GOT3 (cell line): ENCODE data around the gene CMAS.
"Not testable (repeated sequence)": the region's sequence is repeated elsewhere in the genome, so short reads cannot be mapped to it uniquely, and the experiment has no call there.

ENCODE experiments used
- DNase-seq: peaks from one replicate; lab custom pipeline; 2025; ENCODE audit warnings: mixed read lengths; lab: John Stamatoyannopoulos, UW

The CMAS gene

GRCh38 chr12:22047494-22047893 lies 1.5 kb downstream of the CMAS start:
- DNase-seq = no peak

GRCh38 chr12:22048351-22049041 lies 2.5 kb downstream of the CMAS start:
- DNase-seq = no peak

GRCh38 chr12:22050078-22050477 lies 4.1 kb downstream of the CMAS start:
- no peak for DNase-seq

GRCh38 chr12:22051114-22051698 lies 5.2 kb downstream of the CMAS start:
- no peak for DNase-seq

GRCh38 chr12:22052994-22053393 lies 7.0 kb downstream of the CMAS start:
- not testable (repeated sequence) for DNase-seq

- DNase-seq = no peak
Observed at GRCh38 chr12:22054155-22054554, 8.1 kb downstream of the CMAS start.

GRCh38 chr12:22056607-22057006 lies 10.6 kb downstream of the CMAS start:
- no peak for DNase-seq

GRCh38 chr12:22059976-22060647 lies 14.1 kb downstream of the CMAS start:
- no peak for DNase-seq

GRCh38 chr12:22064968-22065367 lies 18.9 kb downstream of the CMAS start:
- no peak for DNase-seq

- no peak for DNase-seq
Observed at GRCh38 chr12:22066310-22066709, 20.3 kb downstream of the CMAS start.

- DNase-seq = no peak
Observed at GRCh38 chr12:22069851-22070250, 23.8 kb downstream of the CMAS start.

GRCh38 chr12:22082190-22082701 lies 36.2 kb downstream of the CMAS start:
- no peak for DNase-seq

GRCh38 chr12:22083167-22083566 lies 37.1 kb downstream of the CMAS start:
- no peak for DNase-seq

- DNase-seq = no peak
Observed at GRCh38 chr12:22084852-22085251, 38.8 kb downstream of the CMAS start.

- DNase-seq = no peak
Observed at GRCh38 chr12:22088886-22089285, 42.9 kb downstream of the CMAS start.

GRCh38 chr12:22089486-22089885 lies 43.5 kb downstream of the CMAS start:
- DNase-seq = no peak

GRCh38 chr12:22099062-22099461 lies 53.0 kb downstream of the CMAS start:
- not testable (repeated sequence) for DNase-seq

- no peak for DNase-seq
Observed at GRCh38 chr12:22100958-22101748, 55.1 kb downstream of the CMAS start.

- DNase-seq = peak; percentile 49
Observed at GRCh38 chr12:22101749-22102243, 55.8 kb downstream of the CMAS start.

GRCh38 chr12:22103418-22103817 lies 57.4 kb downstream of the CMAS start:
- DNase-seq = no peak

- no peak for DNase-seq
Observed at GRCh38 chr12:22105542-22105941, 59.5 kb downstream of the CMAS start.

- DNase-seq = no peak
Observed at GRCh38 chr12:22110176-22110575, 64.2 kb downstream of the CMAS start.
